HEK293T (cell line): ENCODE results near the gene HERC3.

Experiments
- CTBP1 ChIP-seq: fragments of 450-650 bp; IDR thresholded peaks from 2 replicates; pipeline ENCODE4 v1.6.1; 2016; ENCODE audit warnings: borderline replicate concordance
- ELF4 ChIP-seq: fragments of 450-650 bp; IDR thresholded peaks from 2 replicates; pipeline ENCODE4 v1.6.1; 2017; ENCODE audit warnings: antibody characterized with exemption
- L3MBTL2 ChIP-seq: fragments of 450-650 bp; conservative IDR thresholded peaks from 2 replicates; pipeline ENCODE4 v1.6.1; 2016; ENCODE audit warnings: mild to moderate bottlenecking
- SUZ12 ChIP-seq: fragments of 450-650 bp; IDR thresholded peaks from 2 replicates; pipeline ENCODE4 v1.6.1; 2016; ENCODE audit warnings: mild to moderate bottlenecking
- TARDBP ChIP-seq: fragments of 450-650 bp; IDR thresholded peaks from 2 replicates; pipeline ENCODE4 v1.6.1; 2016

GRCh38 chr4:88659890-88660208 lies 67.6 kb downstream of the HERC3 start:
- TF ChIP-seq L3MBTL2 (no peak), CTBP1 (no peak), TARDBP (no peak), ELF4 (no peak), SUZ12 (no peak)
